ENCODE data around the gene DDX28. TPM values are rescaled to one million over a fixed set of nuclear protein-coding genes. Genes with fewer than 3 reads are reported as not detected.
"Not testable (repeated sequence)": the region's sequence is repeated elsewhere in the genome, so short reads cannot be mapped to it uniquely, and the experiment has no call there.

The DDX28 gene
- total RNA-seq, 1 experiment from 2014 or later, result 15.1 TPM

DNA sequence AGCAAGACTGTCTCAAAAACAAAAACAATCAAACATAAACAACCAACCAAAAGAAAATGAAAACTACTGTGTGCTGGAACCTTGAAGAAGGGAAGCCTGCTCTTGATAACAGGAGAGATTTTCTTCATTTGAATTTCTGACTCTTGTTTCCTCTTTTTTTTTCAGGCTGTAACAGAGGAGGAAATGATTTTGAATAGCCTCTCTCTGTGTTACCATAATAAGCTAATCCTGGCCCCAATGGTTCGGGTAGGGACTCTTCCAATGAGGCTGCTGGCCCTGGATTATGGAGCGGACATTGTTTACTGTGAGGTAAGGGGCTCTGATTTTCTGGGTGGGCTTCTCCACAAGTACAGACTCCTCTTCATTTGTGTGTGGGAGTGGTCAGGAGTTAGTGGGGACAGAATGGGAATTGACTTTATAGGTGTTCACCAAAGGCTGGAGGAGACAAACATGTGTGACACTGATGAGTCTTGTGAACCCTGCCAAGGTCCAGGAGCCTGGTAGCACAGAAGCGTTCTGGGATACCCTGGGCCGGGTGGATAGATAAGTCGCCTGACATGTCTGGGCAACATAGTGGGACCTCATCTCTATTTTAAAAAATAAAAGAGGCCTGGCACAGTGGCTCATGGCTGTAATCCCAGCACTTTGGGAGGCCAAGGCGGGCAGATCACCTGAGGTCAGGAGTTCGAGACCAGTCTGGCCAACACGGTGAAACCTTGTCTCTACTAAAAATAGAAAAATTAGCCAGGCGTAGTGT lies 15.0 kb upstream of the DDX28 start:
- no peak for DNase-seq (ENCODE audit: low spot score)

DNA sequence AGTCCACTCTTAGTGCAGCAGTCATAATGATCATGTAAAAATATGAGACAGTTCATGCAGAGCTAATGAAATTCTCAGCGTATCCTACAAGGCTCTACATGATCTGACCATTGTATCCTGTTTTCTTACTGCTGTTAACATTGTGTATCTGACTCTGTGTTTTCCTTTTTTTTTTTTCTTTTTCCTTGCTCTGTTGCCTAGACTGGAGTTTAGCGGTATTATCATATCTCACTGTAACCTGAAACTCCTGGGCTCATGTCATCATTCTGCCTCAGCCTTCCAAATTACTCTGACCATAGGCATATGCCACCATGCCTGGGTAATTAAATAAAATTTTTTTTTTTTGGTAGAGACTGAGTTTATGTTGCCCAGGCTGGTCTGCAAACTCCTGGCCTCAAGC lies 12.2 kb upstream of the DDX28 start:
- DNase-seq (ENCODE audit: low spot score), result no peak

DNA sequence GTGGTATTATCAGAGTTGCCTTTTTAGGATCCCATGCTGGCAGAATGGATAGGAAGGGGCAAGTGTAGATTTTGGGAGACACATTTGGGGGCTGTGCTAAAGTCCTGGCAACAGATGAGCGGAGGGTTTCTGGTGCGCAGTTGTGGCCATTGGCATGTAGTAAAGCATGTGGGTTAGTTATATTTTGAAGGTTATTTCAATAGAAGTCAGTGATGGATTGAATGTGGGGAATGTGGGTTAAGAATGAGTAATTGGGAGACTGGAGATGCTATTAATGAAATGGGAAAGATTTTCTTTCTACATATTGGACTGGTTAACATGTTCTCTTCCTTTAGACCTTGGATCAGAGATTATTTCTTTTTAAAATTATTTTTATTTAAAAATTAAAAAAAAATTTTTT lies 10.1 kb upstream of the DDX28 start:
- no peak for DNase-seq (ENCODE audit: low spot score)

DNA sequence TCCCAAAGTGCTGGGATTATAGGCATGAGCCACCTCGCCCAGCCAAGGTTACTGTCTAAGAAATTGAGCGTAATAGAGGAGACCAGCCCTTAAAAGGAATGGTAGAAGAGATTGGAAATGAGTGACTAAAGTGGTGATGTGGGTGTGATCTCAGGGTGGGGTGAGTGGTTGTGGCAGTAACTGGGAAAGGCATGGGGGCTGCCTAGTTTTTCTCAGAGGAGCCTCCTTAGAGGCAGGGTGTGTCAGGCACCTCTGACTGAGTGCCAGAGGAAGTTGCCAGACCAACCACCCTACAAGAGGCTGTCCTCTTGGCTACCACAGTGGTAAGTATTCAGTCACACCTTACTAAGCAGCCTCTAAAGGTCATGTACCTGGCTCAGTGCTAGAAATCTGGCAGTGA lies 8.9 kb upstream of the DDX28 start:
- no peak for DNase-seq (ENCODE audit: low spot score)

DNA sequence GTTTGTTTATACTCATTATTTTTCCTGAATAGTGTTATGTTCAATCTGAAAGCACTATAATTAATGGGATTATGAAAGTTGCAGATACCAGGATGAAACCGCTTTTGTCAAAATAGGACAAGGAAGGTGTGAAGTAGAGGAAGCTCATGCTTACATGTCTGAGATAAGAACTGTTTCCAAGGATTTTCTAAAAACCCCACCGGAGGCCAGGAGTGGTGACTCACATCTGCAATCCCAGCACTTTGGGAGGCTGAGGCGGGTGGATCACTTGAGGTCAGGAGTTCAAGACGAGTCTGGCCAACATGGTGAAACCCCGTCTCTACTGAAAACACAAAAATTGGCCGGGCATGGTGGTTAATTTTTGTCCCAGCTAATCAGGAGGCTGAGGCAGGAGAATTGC lies 7.1 kb upstream of the DDX28 start:
- DNase-seq (ENCODE audit: low spot score), result not testable (repeated sequence)

DNA sequence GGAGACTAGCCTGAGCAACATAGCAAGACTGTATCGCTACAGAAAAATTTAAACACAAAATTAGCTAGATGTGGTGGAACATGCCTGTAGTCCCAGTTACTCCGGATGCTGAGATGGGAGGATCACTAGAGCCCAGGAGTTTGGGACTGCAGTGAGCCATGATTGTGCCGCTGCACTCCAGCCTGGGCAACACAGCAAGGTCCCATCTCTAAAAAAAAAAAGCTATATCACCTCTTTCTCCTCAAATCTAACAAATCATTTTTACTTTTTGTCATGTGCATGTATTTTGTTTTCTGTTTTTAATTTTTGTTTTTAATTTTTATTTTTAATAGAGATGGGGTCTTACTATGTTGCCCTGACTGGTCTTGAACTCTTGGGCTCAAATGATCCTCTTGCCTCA lies 6.0 kb upstream of the DDX28 start:
- no peak for DNase-seq (ENCODE audit: low spot score)

DNA sequence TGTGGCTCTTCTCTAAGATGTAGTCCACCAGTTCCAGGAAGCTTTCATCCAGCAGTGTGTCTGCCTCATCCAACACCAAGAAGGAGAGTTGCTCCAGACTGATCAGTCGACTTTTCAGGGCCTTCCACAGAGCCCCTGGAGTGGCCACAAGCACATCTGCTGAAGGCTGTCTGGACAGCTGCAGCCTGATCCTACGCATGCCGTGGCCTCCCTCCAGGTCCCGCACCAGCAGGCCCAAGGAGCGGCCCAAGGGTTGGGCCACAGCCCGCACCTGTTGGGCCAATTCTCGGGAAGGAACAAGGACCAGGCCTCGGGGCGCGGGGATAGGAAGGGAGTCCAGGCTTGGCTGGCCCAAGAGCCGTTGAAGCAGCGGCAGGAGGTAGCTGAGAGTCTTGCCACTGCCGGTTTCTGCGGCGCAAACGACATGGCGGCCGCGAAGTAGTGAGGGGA lies 729 bp downstream of the DDX28 start:
- DNase-seq (ENCODE audit: low spot score), result no peak

DNA sequence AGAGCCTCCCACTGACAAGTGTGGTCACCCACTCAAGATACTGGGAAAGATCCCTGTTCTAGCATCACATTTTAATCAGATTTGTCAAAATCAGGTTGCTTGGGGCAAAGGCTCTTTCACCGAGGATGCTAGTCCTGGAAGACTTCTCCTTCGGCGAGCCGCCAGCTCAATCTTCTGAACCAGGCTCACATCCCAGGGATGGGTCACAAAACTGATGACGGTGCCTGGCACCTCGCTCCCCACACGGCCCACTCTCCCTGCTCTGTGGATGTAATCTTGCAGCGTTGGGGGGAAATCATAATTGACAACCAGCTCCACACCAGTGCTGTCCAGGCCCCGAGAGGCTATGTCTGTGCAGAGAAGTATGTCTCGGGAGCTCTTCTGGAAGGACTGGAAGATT lies 1.5 kb downstream of the DDX28 start:
- DNase-seq (ENCODE audit: low spot score), result no peak

DNA sequence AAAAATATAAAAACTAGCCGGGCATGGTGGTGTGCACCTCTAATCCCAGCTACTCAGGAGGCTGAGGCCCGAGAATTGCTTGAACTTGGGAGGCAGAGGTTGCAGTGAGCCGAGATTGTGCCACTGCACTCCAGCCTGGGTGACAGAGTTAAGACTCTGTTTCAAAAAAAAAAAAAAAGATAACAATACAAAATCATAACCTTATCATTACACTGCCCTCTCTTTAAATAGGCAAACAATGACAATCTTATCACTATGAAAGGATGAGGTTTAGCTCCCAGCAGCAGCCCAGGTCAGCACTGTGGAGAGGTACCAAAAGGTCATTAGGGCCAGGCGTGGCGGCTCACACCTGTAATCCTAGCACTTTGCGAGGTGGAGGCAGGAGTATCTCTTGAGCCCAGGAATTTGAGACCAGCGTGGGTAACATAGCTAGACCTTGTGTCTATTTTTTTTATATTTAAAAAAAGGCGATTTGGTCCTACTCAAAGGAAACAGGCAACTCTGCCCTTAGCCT lies 3.8 kb downstream of the DDX28 start:
- DNase-seq (ENCODE audit: low spot score), result no peak

DNA sequence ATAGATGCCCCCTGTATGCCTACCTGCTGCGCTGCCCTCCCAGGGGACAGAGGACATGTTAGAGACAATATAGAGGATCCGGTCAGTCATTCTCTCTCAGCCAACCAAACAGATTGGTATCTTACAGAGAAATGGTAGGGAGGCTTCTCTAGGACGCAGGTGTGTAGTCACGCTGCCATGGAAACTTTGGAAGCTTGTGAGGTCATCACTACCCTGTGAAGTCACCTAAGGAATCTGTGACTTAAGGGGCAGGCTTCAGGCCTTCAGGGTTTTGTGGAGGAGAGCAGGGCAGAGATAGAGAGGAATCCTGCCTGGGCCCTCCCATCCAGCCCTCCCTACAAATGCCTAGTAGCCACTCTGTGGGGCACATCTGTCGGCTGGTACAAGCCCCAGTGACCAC lies 7.4 kb downstream of the DDX28 start, which contains the start of gene DPEP2NB:
Gene DPEP2NB, minus strand, starts transcription at position 231 of the 400 bp plus-strand sequence. Its CDS starts 141 bp downstream, at position 90.
- no peak for DNase-seq (ENCODE audit: low spot score)

DNA sequence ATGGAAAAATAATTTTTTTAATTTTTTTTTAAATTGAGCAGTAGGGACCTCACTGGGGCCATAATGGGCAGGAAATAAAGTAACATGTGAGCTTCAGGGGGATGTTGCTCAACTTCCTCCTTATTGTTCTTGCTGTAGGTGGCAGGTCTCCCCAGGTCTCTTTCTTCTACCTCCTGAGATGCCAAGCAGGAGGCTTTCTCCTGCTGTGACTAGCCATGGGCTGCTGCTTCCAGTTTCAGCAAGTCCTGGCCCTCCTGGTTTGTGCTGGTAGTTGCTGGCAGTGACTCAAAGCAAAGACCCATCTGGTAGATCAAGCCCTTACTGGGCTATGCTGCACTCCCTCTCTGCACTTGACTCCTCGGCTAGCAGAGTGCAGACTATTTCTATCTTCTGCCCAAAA lies 9.6 kb downstream of the DDX28 start:
- DNase-seq (ENCODE audit: low spot score), result no peak

DNA sequence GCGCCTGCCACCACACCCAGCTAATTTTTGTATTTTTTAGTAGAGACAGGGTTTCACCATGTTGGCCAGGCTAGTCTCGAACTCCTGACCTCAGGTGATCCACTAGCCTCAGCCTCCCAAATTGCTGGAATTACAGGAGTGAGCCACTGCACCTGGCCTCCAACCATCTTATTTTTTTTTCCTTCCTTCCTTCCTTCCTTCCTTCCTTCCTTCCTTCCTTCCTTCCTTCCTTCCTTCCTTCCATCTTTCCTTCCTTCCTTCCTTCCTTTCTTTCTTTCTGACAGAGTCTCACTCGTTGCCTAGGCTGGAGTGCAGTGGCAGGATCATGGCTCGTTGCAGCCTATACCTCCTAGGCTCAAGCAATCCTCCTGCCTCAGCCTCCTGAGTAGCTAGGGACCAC lies 13.2 kb downstream of the DDX28 start:
- DNase-seq (ENCODE audit: low spot score), result not testable (repeated sequence)

DNA sequence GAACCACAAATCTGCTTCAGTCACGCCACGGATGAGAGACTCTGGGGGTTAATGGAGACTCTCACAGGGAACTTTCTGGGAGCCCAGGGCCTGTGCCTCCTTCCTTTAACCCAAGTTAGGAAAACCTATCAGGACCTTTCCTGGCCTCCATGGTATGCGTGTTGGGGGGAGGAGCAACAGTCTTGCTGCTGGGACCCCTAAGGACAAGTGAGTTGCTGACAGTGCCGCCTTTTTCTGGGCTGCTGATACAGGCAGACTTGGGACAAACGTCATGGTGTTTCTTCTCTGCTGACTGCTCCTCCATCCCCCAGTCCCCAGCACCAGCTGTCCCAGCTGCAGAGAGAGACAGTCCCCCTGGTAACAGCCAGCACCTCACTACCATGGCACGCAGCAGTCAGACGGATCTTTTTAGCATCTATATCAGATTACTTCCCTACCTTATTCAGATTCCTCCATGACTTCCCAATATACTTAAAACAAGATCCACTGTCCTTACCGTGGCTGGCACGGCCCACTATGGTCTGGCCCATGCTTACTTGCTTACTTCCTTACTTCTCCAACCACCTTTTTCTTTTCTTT lies 13.8 kb downstream of the DDX28 start:
- DNase-seq (ENCODE audit: low spot score), result no peak

DNA sequence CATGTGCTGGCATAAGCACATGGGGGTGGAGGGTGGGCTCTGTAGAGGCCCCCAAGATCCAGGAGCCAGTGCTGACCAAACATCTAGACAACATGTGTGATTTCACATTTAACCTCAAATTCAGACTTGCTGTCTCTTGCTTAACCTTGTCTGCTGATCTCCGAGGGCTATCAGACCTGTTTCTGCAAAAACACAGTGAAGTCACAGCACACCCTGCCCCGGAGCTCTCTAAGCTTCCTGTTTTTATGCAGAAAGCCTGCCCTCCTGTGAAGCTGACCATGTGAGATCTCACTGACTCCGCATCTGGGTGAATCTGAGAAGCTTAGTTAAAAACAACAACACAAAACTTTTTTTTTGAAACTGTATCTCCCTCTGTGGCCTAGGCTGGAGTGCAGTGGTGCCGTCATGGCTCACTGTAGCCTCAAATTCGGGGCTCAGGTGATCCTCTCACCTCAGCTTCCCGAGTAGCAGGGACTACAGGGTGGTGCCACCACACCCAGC lies 17.2 kb downstream of the DDX28 start:
- no peak for DNase-seq (ENCODE audit: low spot score)

DNA sequence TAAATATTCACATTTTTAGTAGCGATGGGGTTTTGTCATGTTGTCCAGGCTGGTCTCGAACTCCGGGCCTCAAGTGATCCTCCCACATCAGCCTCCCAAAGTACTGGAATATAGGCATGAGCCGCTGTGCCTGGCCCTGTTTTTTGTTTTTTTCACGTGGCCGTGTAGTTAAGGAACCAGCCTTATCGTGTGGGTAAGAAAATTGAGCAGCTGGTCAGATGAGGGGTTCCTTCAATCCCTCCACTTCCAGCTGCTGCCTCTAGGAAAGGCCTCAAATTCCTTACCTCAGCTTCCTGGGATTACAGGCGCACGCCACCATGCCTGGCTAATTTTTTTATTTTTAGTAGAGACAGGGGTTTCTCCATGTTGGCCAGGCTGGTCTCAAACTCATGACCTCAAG lies 17.8 kb downstream of the DDX28 start:
- no peak for DNase-seq (ENCODE audit: low spot score)

DNA sequence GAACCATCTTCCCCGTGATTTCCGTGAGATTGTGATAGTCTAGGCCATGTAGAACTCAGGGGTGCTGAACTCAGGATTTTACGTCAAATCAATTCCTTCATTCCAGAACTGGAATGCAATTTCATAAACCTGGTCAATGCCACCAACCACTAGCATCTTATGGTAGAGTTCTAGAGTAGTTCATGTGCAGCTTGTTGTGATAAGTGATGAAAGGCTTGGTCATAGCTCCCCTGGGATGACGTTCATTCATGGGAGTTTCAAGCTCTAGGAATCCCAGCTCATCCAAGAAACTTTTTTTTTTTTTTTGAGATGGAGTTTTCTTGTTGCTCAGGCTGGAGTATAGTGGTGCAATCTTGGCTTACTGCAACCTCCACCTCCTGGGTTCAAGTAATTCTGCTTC lies 20.0 kb downstream of the DDX28 start:
- DNase-seq (ENCODE audit: low spot score), result no peak

DNA sequence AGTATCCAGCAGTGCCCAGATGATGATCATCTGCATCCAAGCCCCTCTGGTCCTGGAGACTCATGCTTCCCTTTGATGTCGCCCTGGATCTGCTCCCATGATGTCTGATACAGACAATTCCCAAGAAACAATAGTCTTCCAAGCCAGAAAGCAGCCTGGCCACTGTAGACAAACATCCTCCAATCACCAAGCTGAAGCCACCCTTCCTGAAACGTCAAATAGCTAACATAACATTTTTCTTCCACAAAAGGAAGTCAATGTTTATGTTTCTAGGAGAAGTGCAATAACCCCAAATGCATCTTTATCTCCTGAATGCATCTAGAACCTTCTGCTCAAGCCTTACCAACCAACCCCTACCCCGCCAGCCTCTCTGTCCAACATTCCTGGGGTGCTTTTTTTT lies 22.6 kb downstream of the DDX28 start:
- DNase-seq (ENCODE audit: low spot score), result no peak

DNA sequence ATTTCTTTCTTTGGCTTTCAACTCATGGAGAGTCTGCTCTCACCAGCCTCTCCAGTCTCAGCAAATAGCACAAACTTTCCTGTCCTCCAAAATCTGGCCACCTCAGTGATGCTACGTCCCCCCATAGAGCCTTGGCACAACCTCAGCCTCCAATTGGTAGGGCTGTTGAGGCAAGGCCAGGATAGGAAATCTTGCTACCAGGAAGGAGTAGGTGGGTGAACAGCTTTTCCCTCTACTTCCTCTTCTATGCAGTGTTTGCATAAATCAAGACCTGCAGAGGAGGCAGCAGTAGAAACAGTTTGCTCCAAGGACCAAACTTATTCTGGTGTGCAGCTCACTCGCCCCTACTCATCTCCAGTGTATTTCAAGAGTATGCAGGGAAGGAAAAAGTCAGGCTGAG lies 23.0 kb downstream of the DDX28 start:
- DNase-seq (ENCODE audit: low spot score), result no peak

DNA sequence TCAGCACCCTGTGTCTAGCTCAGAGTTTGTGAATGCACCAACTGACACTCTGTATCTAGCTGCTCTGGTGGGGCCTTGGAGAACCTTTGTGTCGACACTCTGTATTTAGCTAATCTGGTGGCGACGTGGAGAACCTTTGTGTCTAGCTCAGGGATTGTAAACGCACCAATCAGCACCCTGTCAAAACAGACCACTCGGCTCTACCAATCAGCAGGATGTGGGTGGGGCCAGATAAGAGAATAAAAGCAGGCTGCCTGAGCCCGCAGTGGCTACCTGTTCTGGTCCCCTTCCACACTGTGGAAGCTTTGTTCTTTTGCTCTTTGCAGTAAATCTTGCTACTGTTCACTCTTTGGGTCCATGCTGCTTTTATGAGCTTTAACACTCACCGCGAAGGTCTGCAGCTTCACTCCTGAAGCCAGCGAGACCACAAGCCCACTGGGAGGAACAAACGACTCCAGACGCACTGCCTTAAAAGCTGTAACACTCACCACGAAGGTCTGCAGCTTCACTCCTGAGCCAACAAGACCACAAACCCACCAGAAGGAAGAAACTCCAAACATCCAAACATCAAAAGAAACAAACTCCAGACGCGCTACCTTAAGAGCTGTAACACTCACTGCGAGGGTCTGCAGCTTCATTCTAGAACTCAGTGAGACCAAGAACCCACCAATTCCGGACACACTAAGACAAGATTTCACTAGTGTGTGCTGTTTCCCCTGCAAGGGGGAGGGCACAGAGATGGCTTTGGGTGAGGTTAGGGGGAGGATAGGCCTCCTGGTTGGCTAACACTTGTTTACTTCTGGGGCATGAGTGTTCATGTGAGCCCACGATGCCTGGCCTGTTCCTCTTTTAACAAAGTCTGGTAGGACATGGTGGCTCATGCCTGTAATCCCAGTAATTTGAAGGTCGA lies 24.0 kb downstream of the DDX28 start, which contains the start of gene DPEP2:
Gene DPEP2, minus strand, starts transcription at position 706 of the 910 bp plus-strand sequence. CDS start 6,272 bp downstream, outside the sequence.
- not testable (repeated sequence) for DNase-seq (ENCODE audit: low spot score)

DNA sequence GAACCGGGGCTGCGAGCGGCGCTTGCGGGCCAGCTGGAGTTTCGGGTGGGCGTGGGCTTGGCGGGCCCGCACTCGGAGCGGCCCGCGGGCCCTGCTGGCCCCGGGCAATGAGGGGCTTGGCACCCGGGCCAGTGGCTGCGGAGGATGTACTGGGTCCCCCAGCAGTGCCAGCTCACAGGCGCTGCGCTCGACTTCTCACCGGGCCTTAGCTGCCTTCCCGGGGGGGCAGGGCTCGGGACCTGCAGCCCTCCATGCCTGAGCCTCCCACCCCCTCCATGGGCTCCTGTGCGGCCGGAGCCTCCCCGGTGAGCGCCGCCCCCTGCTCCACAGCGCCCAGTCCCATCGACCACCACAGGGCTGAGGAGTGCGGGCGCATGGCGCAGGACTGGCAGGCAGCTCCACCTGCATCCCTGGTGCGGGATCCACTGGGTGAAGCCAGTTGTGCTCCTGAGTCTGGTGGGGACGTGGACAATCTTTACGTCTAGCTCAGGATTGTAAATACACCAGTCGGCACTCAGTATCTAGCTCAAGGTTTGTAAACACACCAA lies 24.7 kb downstream of the DDX28 start:
- DNase-seq (ENCODE audit: low spot score), result not testable (repeated sequence)

DNA sequence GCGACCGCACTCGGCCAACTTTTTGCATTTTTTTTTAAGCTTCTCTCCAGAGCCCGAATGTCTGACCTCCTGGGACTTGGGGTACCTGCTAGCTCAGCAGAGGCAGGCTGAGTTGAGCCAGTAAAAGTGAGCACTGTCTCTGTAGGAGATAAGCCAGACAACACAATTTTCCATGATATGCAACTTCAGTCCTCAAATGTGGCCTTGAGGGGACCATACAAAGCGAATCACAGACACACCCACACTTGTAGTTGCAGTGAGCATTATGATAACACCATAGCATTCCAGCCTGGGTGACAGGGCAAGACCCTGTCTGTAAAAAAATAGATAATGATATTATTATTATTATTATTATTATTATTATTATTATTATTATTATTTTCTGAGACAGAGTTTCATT lies 26.4 kb downstream of the DDX28 start:
- DNase-seq (ENCODE audit: low spot score), result no peak

DNA sequence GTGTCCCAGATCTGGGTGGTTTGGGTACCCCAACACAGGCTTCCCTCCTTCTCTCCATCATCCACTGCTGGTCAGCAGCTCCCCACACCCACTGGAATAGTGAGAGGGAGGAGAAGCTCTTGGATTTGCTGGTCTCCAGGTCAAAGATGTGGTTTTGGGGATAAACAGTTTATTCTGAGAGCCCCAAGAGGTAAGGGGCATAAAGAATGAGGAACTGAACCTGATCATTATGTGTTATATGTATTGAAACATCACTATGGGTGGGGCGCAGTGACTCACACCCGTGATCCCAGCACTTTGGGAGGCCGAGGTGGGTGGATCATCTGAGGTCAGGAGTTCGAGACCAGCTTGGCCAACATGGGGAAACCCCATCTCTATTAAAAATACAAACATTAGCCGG lies 27.6 kb downstream of the DDX28 start:
- DNase-seq (ENCODE audit: low spot score), result no peak

All from H4 (cell line).